Activated CD4-positive, alpha-beta T cell treated with anti-CD3 and anti-CD28 coated beads, Interleukin-2, amount 50 U/mL, for 4 hours (primary cell): ENCODE results near the gene KRTAP9-4.
"Not testable (repeated sequence)": the region's sequence is repeated elsewhere in the genome, so short reads cannot be mapped to it uniquely, and the experiment has no call there.

Experiments used
- DNase-seq, 2 experiments: peaks; one replicate each; pipeline ENCODE4 v3.0.0-alpha.2; 2020

Gene KRTAP9-4

DNA sequence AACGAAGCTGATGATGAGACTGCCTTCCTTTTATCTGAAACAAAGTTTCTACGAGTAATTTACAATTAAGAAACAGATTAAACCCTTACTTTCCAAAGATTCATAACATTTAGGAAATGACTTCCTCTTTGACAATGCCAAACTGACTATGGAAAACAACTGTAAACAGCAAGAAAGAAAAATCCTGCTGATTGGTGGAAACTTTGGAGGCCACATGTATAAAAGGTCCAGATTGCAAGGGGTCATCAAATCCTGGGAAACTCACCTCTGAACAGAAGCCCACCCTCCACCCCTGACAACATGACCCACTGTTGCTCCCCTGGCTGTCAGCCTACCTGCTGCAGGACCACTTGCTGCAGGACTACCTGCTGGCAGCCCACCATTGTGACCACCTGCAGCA is 15.6 kb downstream of the KRTAP9-4 start, which contains the start of gene KRTAP9-6:
TSS of gene KRTAP9-6 (plus strand) at position 301 of the 400 bp plus-strand sequence. CDS start at position 301, 0 bp downstream.
- no peak for DNase-seq

DNA sequence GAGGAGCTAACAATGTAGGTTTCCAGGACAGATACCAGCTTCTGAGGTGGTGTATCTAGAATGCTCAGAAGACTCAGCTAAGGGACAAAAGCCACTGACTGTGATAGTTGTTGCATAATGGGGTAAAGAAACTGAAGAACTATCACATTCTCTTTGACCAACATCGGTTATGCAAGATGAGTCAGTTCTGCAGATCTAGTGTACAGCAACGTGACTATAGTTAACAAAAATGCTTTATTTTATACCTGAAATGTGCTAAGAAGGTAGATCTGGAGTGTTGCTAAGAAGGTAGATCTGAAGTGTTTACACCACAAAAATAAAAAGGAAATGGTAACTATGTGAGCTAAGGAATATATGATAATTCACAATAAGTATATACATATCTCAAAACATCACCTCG is 18.2 kb downstream of the KRTAP9-4 start:
- DNase-seq = no peak

DNA sequence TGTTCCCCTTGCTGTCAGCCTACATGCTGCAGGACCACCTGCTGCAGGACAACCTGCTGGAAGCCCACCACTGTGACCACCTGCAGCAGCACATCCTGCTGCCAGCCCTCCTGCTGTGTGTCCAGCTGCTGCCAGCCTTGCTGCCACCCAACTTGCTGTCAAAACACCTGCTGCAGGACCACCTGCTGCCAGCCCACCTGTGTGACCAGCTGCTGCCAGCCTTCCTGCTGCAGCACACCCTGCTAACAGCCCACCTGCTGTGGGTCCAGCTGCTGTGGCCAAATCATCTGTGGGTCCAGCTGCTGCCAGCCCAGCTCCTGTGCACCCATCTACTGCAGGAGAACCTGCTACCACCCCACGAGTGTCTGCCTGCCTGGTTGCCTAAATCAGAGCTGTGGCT is 21.8 kb downstream of the KRTAP9-4 start:
- DNase-seq = not testable (repeated sequence)

DNA sequence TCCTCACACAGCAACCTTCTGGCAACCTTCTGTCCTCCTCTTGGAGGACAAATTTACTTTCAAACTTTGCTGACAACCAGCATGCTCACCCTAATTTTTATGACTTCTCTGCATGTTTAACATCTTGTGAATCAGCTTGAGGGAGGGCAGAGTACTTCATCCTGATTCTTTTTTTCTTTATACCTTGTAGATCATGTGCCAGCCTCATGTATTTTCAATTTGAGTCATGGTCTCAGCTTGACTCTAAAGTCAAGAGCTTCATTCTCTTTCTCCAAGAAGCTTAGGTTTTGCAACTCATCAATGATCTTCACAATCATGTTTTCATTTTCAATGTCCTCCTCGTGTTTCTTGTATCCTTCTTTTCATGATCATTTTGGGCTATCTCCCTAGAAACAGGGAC is 22.4 kb downstream of the KRTAP9-4 start:
- no peak for DNase-seq

DNA sequence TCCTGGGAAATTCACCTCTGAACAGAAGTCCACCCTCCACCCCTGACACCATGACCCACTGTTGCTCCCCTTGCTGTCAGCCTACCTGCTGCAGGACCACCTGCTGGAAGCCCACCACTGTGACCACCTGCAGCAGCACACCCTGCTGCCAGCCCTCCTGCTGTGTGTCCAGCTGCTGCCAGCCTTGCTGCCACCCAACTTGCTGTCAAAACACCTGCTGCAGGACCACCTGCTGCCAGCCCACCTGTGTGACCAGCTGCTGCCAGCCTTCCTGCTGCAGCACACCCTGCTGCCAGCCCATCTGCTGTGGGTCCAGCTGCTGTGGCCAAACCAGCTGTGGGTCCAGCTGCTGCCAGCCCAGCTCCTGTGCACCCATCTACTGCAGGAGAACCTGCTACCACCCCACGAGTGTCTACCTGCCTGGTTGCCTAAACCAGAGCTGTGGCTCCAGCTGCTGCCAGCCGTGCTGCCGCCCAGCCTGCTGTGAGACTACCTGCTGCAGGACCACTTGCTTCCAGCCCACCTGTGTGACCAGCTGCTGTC is 26.2 kb downstream of the KRTAP9-4 start, which contains the start of gene KRTAP9-7:
TSS of gene KRTAP9-7 (plus strand) at position 51 of the 543 bp plus-strand sequence. CDS start at position 51, 0 bp downstream.
- DNase-seq = not testable (repeated sequence)

DNA sequence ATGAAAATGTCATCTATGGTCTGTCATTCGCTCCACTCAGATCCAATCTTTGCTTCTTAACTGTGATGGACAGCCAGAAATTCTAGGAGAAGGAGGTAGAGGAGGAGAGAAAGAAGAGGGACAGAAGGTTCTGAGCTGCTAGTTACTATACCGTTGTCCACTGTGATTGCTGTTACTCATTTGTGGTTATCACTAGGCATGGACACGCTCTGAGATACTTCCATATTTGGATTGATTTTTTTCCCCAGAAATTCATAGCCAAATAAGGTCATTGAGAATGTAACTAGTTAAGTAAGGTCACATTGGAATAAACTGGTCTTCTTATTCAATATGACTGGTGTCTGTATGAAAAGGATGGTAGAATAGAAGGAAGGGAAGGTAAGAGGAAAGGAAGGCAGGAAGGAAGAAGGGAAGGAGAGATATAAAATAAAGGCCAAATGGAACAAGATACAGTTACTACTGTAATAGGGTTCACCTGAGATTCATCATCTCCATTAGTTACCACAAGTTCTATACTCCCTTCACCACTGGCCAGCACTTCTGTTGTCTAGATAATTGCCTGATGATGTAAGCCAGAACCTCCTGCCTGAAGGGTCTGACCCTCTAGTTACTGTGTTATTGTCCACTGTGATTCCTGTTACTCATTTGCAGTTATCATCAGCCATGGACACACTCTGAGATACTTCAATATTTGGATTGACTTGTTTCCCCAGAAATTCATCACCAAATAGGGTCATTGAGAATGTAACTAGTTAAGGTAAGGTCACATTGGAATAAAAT is 28.9 kb downstream of the KRTAP9-4 start:
- DNase-seq = no peak

DNA sequence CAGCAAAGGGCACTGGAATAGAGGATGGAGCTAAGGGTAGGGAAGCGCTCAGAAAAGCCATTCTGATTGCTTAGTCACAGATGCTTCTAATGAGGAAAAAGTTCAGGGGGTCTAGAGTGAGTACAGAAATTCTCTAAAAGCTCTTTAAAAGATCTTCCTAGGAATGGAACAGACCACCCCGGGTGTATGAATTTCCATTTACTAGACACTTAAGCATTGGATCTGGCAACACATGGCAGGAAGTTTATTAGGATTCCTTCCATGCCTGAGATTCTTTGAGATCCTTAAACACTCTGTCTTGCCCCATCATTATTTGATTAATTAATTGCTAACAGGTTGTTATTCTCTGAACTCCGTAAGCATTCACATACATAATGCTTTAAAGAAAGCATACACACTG is 34.6 kb downstream of the KRTAP9-4 start:
- DNase-seq = no peak

DNA sequence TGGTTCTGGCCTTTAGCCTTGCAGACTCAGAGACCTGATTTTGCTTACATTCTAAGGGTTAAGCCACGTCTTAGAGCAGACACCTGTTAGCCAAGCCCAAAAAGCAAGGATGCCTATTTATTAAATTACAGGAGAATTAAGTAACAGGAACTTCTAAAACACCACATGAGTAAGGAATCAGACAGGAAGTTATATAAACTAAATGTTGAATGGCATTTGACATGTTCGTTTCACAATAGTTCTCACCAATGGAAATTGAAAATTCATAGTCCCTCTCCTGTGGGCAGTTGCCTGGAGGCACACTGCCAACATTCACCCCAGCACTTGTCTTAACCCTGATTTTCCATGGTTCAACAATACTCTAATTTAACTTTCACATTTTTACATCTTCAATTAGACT is 35.1 kb downstream of the KRTAP9-4 start:
- DNase-seq = no peak

DNA sequence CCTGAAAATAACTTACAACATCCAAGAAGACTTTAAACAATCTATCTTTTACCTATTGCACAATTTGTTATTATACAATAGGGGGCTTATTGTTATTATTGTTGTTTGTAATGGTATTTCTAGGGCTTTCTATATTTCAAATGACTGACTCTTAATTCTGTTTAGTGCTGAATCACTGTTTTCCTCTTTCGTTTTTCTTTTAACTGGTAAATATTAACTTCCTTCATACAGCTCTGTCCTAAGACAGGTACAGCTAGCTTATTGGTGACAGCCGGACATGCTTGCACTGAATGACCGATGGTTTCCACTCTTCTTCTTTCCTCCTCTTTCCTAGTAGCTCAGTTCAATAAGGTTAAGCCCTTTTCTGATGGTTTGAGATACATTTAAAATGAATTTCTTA is 37.6 kb downstream of the KRTAP9-4 start:
- no peak for DNase-seq

DNA sequence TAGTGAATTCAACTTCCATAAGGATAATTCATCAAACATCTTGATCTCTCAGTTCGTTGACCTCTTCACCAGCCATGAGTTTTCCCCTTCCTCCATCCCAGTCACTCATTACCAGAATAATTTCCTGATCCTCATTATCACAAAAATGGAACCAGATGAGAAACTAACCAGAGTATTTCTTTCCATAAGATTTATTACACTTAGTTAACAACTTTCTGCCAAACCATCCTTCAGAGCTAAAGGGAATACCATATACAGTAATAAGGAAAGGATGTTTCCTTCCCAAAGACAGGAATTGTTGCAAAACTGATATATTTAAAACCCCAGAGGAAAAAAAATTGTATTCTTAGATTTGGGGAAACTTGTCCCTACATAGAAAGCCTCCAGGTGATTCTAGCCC is 44.5 kb downstream of the KRTAP9-4 start:
- DNase-seq = no peak

DNA sequence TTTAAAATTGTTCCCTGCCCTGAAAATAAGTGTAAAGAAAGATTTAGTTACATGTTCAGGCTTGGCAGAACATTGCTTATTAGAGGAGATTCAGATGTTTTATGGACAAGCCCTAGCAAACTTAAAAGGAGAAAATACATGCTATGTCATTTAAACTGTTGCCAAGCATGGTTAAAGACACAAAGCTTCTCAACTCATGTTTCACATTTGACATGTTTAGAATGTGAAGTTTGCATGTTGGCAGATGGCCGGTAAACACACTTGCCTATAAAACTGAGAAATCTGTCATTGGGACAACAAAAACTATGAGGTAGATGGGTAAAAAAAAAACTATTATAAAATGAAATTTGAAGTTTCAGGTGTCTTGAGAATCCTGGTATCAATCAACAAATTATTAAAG is 47.4 kb downstream of the KRTAP9-4 start:
- no peak for DNase-seq

DNA sequence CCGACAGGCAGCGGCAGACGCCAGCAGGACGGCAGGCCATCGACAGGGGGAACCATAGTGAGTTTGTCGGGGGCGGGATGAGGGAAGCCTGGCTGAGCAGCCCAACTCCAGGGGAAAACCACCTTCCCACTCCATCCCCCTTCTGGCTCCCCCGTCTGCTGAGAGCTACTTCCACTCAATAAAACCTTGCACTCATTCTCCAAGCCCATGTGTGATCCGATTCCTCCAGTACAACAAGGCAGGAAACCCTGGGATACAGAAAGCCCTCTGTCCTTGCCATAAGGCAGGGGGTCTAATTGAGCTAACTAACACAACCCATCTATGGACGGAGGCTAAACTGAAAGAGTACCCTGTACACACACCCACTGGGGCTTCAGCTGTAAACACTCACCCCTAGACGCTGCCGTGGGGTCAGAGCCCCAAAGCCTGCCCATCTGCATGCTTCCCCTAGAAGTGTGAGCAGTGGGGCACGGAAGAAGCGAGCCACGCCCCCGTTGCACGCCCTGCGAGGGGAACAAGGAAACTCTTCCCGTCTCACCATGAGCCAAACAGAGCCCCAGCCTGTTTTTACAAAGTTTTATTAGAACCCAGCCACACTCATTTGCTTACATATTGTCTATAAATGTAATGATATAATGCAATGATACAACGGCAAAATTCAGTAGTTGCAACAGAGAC is 49.1 kb downstream of the KRTAP9-4 start:
- DNase-seq = no peak
